Measurements from ENCODE around the gene EREG.

Gene EREG

DNA sequence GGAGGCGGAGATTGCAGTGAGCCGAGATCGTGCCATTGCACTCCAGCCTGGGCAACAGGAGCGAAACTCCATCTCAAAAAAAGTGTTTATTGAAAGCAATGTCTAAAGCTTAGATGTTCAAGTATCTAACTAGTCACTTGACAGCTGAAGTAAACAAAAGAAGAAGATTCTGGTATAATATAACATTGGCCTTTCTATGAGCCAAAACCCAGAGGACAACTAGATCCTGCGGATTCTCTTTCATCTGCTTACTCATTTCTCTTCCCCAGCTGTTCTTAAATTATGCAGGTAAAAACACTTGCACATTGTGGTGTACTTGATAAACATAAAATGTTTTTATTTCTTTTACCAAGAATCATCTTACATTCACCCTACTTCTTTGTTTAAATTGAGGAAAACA lies 55.9 kb downstream of the EREG start:
- in situ Hi-C loops (cut with MboI; ENCODE audit: low sequenced_read_pairs) = no loop called here

DNA sequence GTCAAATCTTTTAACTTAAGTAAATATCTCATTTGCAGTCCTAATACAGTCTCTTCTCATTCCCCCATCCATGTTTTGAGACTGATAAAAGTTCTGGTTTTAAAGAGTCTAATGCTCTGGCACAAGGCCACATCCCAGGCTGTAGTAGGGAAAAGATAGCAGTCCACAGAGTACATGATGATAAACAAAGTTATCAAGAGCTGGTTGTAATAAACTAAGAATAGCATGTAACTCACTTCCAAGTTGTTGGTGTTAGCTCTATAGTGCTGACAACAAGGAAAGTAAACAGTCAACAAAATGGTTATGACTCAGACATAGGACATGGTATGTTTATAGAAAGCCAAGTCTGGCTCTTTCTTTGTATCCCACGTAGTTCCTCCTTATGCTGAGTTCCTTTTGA lies 58.2 kb downstream of the EREG start:
- in situ Hi-C loops (cut with MboI; ENCODE audit: low sequenced_read_pairs) = no loop called here

- in situ Hi-C loops (cut with MboI; ENCODE audit: low sequenced_read_pairs) = no loop called here
Observed at GRCh38 chr4:74424111-74424510, 59.2 kb downstream of the EREG start.

- in situ Hi-C loops (cut with MboI; ENCODE audit: low sequenced_read_pairs) = no loop called here
Observed at GRCh38 chr4:74426101-74426500, 61.2 kb downstream of the EREG start.

DNA sequence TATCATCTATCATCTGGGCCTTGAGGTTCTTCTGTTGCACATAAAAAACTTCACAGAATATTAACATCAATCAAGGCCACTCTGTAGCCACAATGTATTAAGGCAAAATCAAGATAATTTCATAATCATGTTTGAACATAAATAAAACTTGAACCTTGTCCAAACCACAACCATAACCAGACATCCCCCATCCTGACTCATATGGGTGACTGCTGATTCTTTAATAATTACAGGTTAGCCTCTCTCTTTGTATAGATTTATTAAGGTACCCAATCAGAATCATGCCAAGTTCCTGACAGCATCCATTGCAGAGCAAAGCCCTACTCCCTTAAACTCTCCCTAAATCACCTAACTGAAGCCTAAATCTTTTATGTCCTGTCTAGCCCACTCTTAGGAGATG lies 63.3 kb downstream of the EREG start:
- in situ Hi-C loops (cut with MboI; ENCODE audit: low sequenced_read_pairs) = no loop called here

DNA sequence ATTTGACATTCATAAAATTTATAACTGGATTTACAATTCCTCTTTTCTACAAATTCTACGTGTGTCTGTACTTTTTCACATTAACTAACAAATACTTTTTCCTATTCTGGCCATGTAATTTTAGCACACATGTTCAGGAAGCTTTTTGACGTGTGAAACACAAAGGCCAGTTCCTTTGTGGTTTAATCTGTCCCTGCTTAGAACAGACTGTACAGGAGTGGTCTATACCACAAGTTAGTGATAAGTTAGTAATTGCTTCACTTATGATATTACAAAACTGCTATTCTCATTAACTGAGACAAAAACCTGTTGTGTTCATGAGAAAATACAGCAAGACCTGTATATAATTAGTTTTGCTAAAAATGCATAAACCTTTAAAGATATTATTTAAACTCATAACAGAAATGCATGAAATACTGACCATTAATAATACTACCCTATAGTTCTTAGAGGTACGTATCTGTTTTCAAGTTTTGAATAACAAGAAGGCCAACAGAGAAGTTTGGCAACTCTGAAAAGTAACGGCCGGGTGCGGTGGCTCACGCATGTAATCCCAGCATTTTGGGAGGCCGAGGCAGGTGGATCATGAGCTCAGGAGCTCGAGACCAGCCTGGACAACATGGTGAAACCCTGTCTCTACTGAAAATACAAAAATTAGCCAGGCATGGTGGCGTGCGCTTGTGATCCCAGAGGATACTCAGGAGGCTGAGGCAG lies 66.3 kb downstream of the EREG start:
- in situ Hi-C loops (cut with MboI; ENCODE audit: low sequenced_read_pairs) = no loop called here

GRCh38 chr4:74433043-74433442 lies 68.1 kb downstream of the EREG start:
- in situ Hi-C loops (cut with MboI; ENCODE audit: low sequenced_read_pairs) = no loop called here

DNA sequence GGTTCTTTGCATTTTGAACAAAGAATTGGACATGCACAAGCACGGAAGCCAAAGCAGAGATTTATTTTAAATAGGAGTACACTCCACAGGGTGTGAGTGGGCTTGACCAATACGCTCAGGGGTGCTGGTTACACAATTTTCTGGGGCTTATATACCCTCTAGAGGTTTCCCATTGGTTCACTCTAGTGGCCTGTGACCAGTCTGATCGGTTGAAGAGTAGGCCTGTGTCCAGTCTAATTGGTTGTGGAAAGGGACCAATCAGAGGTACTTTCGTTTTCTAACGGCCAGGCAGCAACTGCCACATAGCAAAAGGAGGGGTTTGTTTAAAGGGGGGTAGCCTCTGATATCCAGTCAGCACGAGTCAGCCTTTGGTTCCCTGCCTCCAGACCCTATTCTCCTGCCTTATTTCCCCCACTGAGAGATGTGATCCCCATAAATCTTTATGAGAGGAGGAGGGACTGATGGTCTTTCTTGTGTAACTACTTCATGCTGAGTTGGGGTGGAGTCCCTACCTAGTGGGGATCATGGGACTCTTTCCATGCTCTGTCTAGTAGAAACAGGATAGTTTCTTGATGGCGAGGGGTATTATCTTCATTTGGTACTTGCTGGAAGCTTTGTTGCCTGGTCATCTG lies 68.7 kb downstream of the EREG start:
- in situ Hi-C loops (cut with MboI; ENCODE audit: low sequenced_read_pairs) = no loop called here

GRCh38 chr4:74435296-74435695 lies 70.4 kb downstream of the EREG start:
- in situ Hi-C loops (cut with MboI; ENCODE audit: low sequenced_read_pairs) = no loop called here

GRCh38 chr4:74437866-74438265 lies 72.9 kb downstream of the EREG start:
- in situ Hi-C loops (cut with MboI; ENCODE audit: low sequenced_read_pairs) = no loop called here
